GM06990 (cell line): ENCODE measurements around the gene PROX1.

Experiments
- DNase-seq: peaks from one replicate; pipeline ENCODE4 v3.0.0-alpha.2; 2011; ENCODE audit not compliant: insufficient read length; ENCODE audit errors: extremely low read depth
- H3K27me3 ChIP-seq: replicated peaks from 2 replicates; pipeline ENCODE4 v1.6.0; 2011; ENCODE audit warnings: low read length; ENCODE audit not compliant: control insufficient read depth, insufficient read depth
- H3K36me3 ChIP-seq: 2 replicates; pipeline ENCODE4 v1.5.1; 2011; ENCODE audit warnings: low read length; ENCODE audit not compliant: control insufficient read depth, insufficient read depth
- H3K4me3 ChIP-seq: replicated peaks from 2 replicates; pipeline ENCODE4 v1.5.1; 2011; ENCODE audit warnings: low read depth, mild to moderate bottlenecking, control low read depth, low read length
- TF ChIP-seq, protein P1 (sequence below): IDR thresholded peaks from 2 replicates; pipeline ENCODE4 v1.5.1; 2011; ENCODE audit warnings: low read length, control low read depth, mild to moderate bottlenecking, inconsistent platforms; ENCODE audit not compliant: insufficient read depth, poor library complexity, severe bottlenecking

The PROX1 gene

GRCh38 chr1:214021321-214021720 lies 33.5 kb downstream of the PROX1 start:
- Histone ChIP-seq H3K27me3 (no peaks in the 10 kb centered on the region), H3K36me3 (no peaks in the 10 kb centered on the region), H3K4me3 (no peak overlapping the region)
- no peak for DNase-seq
- TF ChIP-seq, protein P1, sequence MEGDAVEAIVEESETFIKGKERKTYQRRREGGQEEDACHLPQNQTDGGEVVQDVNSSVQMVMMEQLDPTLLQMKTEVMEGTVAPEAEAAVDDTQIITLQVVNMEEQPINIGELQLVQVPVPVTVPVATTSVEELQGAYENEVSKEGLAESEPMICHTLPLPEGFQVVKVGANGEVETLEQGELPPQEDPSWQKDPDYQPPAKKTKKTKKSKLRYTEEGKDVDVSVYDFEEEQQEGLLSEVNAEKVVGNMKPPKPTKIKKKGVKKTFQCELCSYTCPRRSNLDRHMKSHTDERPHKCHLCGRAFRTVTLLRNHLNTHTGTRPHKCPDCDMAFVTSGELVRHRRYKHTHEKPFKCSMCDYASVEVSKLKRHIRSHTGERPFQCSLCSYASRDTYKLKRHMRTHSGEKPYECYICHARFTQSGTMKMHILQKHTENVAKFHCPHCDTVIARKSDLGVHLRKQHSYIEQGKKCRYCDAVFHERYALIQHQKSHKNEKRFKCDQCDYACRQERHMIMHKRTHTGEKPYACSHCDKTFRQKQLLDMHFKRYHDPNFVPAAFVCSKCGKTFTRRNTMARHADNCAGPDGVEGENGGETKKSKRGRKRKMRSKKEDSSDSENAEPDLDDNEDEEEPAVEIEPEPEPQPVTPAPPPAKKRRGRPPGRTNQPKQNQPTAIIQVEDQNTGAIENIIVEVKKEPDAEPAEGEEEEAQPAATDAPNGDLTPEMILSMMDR, result no peak

DNA sequence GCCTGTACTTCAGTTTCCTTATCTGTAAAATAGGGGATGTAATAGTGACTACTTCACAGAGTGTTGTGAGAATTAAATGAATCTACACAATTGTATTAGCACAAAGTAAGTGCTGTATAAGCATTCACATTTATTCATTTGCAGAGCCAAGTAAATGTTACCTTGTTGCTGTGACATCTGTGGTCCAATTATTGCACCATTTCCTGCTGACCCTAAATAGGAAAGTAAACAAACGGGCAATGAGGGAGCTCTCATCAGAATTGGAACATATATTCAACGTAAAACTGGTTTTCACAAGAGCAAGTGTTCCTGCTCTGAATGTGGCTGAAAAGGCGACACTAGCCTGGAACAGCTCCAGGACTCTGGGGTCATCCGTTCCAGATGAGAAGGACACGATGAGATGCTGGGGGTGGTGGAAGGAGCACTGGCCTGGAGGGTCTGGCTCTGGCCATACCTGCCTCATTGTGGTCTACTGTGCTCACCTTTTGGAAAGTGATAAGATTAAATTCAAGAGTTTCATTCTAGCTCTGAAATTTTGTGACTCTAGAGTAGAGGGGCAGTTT lies 34.5 kb downstream of the PROX1 start:
- no peak for DNase-seq
- Histone ChIP-seq H3K27me3 (no peaks in the 10 kb centered on the region), H3K36me3 (no peaks in the 10 kb centered on the region)

DNA sequence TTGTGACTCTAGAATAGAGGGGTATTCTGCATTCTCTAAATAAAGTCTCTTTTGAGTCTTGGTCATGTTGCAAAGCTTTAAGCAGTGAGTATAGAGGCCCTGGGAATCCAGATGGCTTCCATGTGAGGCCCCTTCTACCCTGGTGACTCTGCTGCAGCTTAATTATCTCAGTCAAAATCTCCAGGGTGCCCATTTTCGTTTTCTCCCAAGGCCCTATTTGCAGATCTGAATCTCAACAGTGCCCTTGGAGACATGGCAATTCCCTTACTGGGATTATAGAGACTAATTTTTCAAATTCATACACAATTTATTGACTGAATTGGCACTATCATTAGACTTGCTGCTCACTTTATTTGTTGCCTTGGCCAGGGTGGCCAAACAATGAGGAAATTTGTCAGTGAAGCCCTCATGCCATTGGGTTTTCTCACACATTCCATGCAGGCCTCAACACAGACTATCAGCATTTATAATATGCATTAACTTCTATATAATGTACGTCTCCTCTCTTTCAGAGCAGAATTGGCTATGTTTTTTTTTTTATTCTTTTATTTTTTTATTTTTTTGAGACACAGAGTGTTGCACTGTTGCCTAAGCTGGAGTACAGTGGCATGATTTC lies 35.1 kb downstream of the PROX1 start:
- H3K27me3 ChIP-seq, result no peaks in the 10 kb centered on the region
- TF ChIP-seq, protein P1, result no peak
- DNase-seq, result no peak
- no peak overlapping the region for H3K4me3 ChIP-seq
- no peaks in the 10 kb centered on the region for H3K36me3 ChIP-seq

More for the DNA sequence above, 34.5 kb downstream of the PROX1 start:
- TF ChIP-seq, protein P1, result no peak
- no peak overlapping the region for H3K4me3 ChIP-seq

DNA sequence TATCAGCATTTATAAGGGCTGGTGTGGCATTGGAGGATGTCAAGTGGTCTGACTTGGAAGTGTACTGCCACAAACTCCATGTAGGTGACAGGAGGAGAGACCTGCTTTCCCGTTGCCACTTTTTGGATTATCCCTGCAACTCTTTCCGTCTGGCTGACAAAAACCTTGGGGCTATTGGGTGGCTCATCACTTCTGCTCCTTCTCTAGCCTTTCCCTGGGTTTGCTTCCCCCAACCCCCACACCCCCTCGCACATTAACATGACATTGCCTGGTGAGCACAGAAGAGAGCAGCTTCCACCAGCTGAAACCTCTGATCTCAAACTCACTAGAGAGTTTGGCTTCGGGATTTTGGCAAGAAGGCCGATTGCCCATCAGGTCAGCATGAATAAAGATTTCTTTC lies 39.2 kb downstream of the PROX1 start:
- Histone ChIP-seq H3K4me3 (no peak overlapping the region), H3K27me3 (no peaks in the 10 kb centered on the region), H3K36me3 (no peaks in the 10 kb centered on the region)
- DNase-seq, result no peak
- TF ChIP-seq, protein P1, result no peak

DNA sequence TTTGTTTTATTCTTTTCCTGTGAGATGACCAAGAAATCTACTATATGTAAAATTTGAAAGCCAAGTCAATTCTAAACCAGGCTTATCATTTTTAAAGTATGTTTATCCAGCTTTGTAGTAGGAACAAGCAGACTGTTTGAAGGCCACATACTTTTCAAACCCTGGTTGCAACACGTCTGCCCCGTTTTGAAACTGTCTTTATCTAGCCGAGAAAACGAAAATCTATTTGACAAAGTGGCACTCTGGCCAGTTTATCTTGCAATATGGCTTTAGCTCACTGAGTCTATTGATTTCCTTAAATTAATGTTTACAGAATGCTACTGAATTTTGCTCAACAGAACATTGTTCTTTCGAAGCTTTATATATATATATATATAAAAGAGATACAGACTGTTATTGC lies 39.7 kb downstream of the PROX1 start:
- Histone ChIP-seq H3K27me3 (no peaks in the 10 kb centered on the region), H3K36me3 (no peaks in the 10 kb centered on the region), H3K4me3 (no peak overlapping the region)
- no peak for DNase-seq
- TF ChIP-seq, protein P1, result no peak
